HepG2 (cell line): ENCODE measurements around the gene CBFA2T2. TPM values are rescaled to one million over a fixed set of nuclear protein-coding genes. Genes with fewer than 3 reads are reported as not detected.
A peak's percentile ranks its signal among the peaks of the same experiment; 100 is the strongest.

ENCODE experiments used
- ATAC-seq: fragments of 200-7000 bp; cut with Tn5 transposase; 3 replicates; pipeline ENCODE4 v1.9.1; 2020; ENCODE audit warnings: mild to moderate bottlenecking, moderate library complexity
- BruUV-seq: library from RNA; stranded (reverse); fragments of 400-500 nt; replicated peaks from 2 replicates; lab custom pipeline; 2021; lab: Mats Ljungman, UMichigan
- CTCF ChIA-PET: fragments of 300-600 bp; formaldehyde crosslinking; extraction: SDS; loops from one replicate; lab custom pipeline; 2021; ENCODE audit warnings: low total read pairs, inconsistent platforms, low intra/inter-chr PET ratio; lab: Yijun Ruan, JAX
- POLR2A ChIA-PET: fragments of 350-600 bp; sonication (Branson Sonifier 250); formaldehyde crosslinking; loops from one replicate; lab custom pipeline; 2020; ENCODE audit warnings: antibody characterized with exemption, inconsistent platforms; lab: Yijun Ruan, JAX
- DNase-seq: peaks from one replicate; pipeline ENCODE4 v3.0.0-alpha.2; 2015; ENCODE audit warnings: low spot score
- FAIRE-seq: peaks from 3 replicates; lab custom pipeline; 2011; peaks lifted over from hg19 to GRCh38; lab: Jason Lieb, UNC
- H2AFZ ChIP-seq: one replicate; pipeline ENCODE4 v1.6.1; 2011; ENCODE audit warnings: low read length, inconsistent platforms
- H3K27ac ChIP-seq: fragments of 300-600 bp; 3 replicates; pipeline ENCODE4 v1.8.0; 2011; ENCODE audit warnings: mixed run types, mild to moderate bottlenecking, mixed read lengths, low read length, inconsistent platforms; ENCODE audit not compliant: insufficient read depth; ENCODE audit errors: extremely low read length
- H3K27me3 ChIP-seq, 2 experiments: fragments of 200-600 bp in 1 of 2; 2 replicates in 1 of 2; 3 replicates in 1 of 2; pipeline versions ENCODE4 v1.6.0 to v1.8.0; 2011; ENCODE audit warnings: low read length in 2 of 2, mild to moderate bottlenecking in 2 of 2, moderate library complexity in 2 of 2, inconsistent platforms in 1 of 2; ENCODE audit not compliant: insufficient read depth in 2 of 2, control insufficient read depth in 1 of 2
- H3K36me3 ChIP-seq, 2 experiments: fragments of 200-600 bp in 1 of 2; replicated peaks in 1 of 2; 2 replicates in 1 of 2; 3 replicates in 1 of 2; pipeline versions ENCODE4 v1.5.1 to v1.8.0; 2011; ENCODE audit warnings: low read length in 2 of 2, inconsistent platforms in 1 of 2; ENCODE audit not compliant: insufficient read depth in 2 of 2, control insufficient read depth in 1 of 2
- H3K4me1 ChIP-seq: 2 replicates; pipeline ENCODE4 v1.5.1; 2012; ENCODE audit warnings: low read length, inconsistent platforms; ENCODE audit not compliant: insufficient read depth
- H3K4me2 ChIP-seq: 2 replicates; pipeline ENCODE4 v1.6.0; 2011; ENCODE audit warnings: low read depth, low read length, inconsistent platforms
- H3K4me3 ChIP-seq, 3 experiments: fragments of 200-600 bp in 1 of 3; sonication (generic), shearing (Covaris generic) in 1 of 3; replicated peaks in 1 of 3; 2 replicates each; pipeline ENCODE4 v1.5.1; 2011 to 2016; ENCODE audit warnings: low read length in 3 of 3, inconsistent platforms in 2 of 3, low read depth in 2 of 3, mild to moderate bottlenecking in 2 of 3, control low read depth in 1 of 3, mixed read lengths in 1 of 3; ENCODE audit not compliant: insufficient read depth in 1 of 3
- H3K79me2 ChIP-seq: one replicate; pipeline ENCODE4 v1.6.1; 2011; ENCODE audit warnings: low read length, inconsistent platforms; ENCODE audit not compliant: insufficient read depth
- H3K9ac ChIP-seq: 2 replicates; pipeline ENCODE4 v1.6.0; 2011; ENCODE audit warnings: mild to moderate bottlenecking, low read depth, low read length, inconsistent platforms; ENCODE audit not compliant: insufficient read depth
- H3K9me3 ChIP-seq: 2 replicates; pipeline ENCODE4 v1.5.1; 2012; ENCODE audit warnings: mild to moderate bottlenecking, low read length
- H4K20me1 ChIP-seq: 2 replicates; pipeline ENCODE4 v1.6.0; 2011; ENCODE audit warnings: inconsistent platforms, mild to moderate bottlenecking, low read length, moderate library complexity; ENCODE audit not compliant: insufficient read depth
- CREB1 ChIP-seq, 2 experiments: fragments of 450-650 bp in 1 of 2; IDR thresholded peaks; 2 replicates each; pipeline ENCODE4 v1.6.1; 2016 to 2017; ENCODE audit warnings: control low read depth in 1 of 2, mild to moderate bottlenecking in 1 of 2, missing compliant biosample characterization in 1 of 2, missing genetic modification characterization in 1 of 2
- EED ChIP-seq: sonication (generic); formaldehyde crosslinking; IDR thresholded peaks from 2 replicates; pipeline ENCODE4 v1.5.0; 2020; ENCODE audit warnings: mild to moderate bottlenecking, missing genetic modification reagents
- HES4 ChIP-seq: sonication (generic); formaldehyde crosslinking; IDR thresholded peaks from 2 replicates; pipeline ENCODE4 v1.9.0; 2021; ENCODE audit warnings: mild to moderate bottlenecking, missing genetic modification reagents, borderline replicate concordance
- KLF13 ChIP-seq: sonication (generic); formaldehyde crosslinking; IDR thresholded peaks from 2 replicates; pipeline ENCODE4 v1.4.0; 2020; ENCODE audit warnings: mild to moderate bottlenecking, missing genetic modification reagents
- MBNL3 ChIP-seq: fragments of 250-450 bp; sonication (Bioruptor Pico); conservative IDR thresholded peaks from 2 replicates; pipeline ENCODE4 v1.8.0; 2022; ENCODE audit warnings: mild to moderate bottlenecking, inconsistent platforms
- MED13 ChIP-seq: sonication (generic); formaldehyde crosslinking; IDR thresholded peaks from 2 replicates; pipeline ENCODE4 v1.5.0; 2020; ENCODE audit warnings: missing genetic modification reagents
- NFYB ChIP-seq: sonication (generic); formaldehyde crosslinking; IDR thresholded peaks from 2 replicates; pipeline ENCODE4 v1.4.0; 2020; ENCODE audit warnings: missing genetic modification reagents
- NR1H2 ChIP-seq: sonication (generic); formaldehyde crosslinking; IDR thresholded peaks from 2 replicates; pipeline ENCODE4 v1.8.1; 2022; ENCODE audit warnings: low read depth, missing genetic modification reagents, borderline replicate concordance
- RORA ChIP-seq: sonication (generic); formaldehyde crosslinking; IDR thresholded peaks from 2 replicates; pipeline ENCODE4 v1.5.0; 2020; ENCODE audit warnings: mild to moderate bottlenecking, missing genetic modification reagents, moderate library complexity
- TARDBP ChIP-seq: sonication (generic); formaldehyde crosslinking; IDR thresholded peaks from 2 replicates; pipeline ENCODE4 v1.8.0; 2022; ENCODE audit warnings: mild to moderate bottlenecking, missing genetic modification reagents
- ZNF746 ChIP-seq: sonication (generic); formaldehyde crosslinking; IDR thresholded peaks from 2 replicates; pipeline ENCODE4 v1.8.0; 2022; ENCODE audit warnings: mild to moderate bottlenecking, missing genetic modification reagents
- ZNF850 ChIP-seq: sonication (generic); formaldehyde crosslinking; conservative IDR thresholded peaks from 2 replicates; pipeline ENCODE4 v1.9.0; 2021; ENCODE audit warnings: mild to moderate bottlenecking, missing genetic modification reagents
- ZSCAN29 ChIP-seq: sonication (generic); formaldehyde crosslinking; conservative IDR thresholded peaks from 2 replicates; pipeline ENCODE4 v1.4.0; 2020; ENCODE audit warnings: mild to moderate bottlenecking, missing genetic modification reagents
- ZSCAN9 ChIP-seq: IDR thresholded peaks from 2 replicates; pipeline ENCODE4 v1.6.1; 2016; ENCODE audit warnings: borderline replicate concordance
- WGBS: methylation state at CpG from one replicate; pipeline ENCODE4 v1.1.6; 2017; ENCODE audit warnings: low lambda C conversion rate; 5-methylcytosine and 5-hydroxymethylcytosine counted together
- in situ Hi-C: cut with HindIII; loops from 2 replicates; pipeline ENCODE4 v1.10.0; 2017; ENCODE audit warnings: low pct_unique_long_range_greater_than_20kb; ENCODE audit not compliant: extremely low pct_ligation_motif_present
- intact Hi-C: fragments of 100-400 bp; cut with micrococcal nuclease; formaldehyde crosslinking; loops from one replicate; pipeline ENCODE4 v1.10.0; 2022; ENCODE audit not compliant: unreplicated experiment
- polyA plus RNA-seq, 8 experiments: library from polyadenylated mRNA; depleted of rRNA in 3 of 8; stranded (reverse) in 7 of 8; unstranded in 1 of 8; fragments of >200 nt; fragmentation: Illumina TruSeq in 4 of 8; extraction: Trizol in 4 of 8; gene quantifications; 2 replicates each; pipeline versions ENCODE4 v1.2.1 to v1.2.3, GENCODE V29; 2011 to 2016; ENCODE audit warnings: low read depth in 4 of 8, missing spikeins in 1 of 8, mixed read lengths in 1 of 8; ENCODE audit not compliant: insufficient read depth in 1 of 8
- total RNA-seq, 5 experiments: library from RNA; depleted of rRNA; stranded (reverse); fragments of >200 nt; fragmentation: Illumina TruSeq; extraction: Trizol; gene quantifications; 2 replicates each; pipeline ENCODE4 v1.2.3, GENCODE V29; 2016; ENCODE audit warnings: low read depth in 1 of 5
- TF ChIP-seq, protein P1 (sequence below): sonication (generic); formaldehyde crosslinking; conservative IDR thresholded peaks from 2 replicates; pipeline ENCODE4 v1.8.0; 2022; ENCODE audit warnings: mild to moderate bottlenecking, moderate library complexity, missing genetic modification reagents
- TF ChIP-seq, protein P2 (sequence below): sonication (generic); formaldehyde crosslinking; conservative IDR thresholded peaks from 2 replicates; pipeline ENCODE4 v1.8.1; 2023; ENCODE audit warnings: missing genetic modification reagents

The CBFA2T2 gene
- total and polyA plus RNA-seq, 2 of the 13 experiments (the other 11 are each of a cell fraction or from before 2014, with no cell fraction given) = 6.3 to 21.2 TPM

DNA sequence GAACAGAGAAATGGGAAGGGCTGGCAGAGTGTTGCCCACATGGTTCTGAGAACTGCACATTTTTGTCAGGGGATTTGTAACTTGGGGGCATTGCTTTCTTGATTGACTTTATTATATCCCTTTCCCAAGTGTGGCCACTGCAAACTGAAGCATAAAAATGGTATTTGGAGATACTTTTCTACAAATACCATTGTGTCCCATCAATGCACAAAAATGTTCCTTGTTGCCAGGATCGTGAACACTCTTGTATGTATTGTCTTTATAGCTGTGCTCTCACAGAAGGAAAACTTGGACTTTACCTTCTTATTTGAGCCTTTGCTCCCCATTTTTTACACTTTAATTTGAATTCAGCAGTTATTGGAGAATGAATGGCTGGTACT is 115.1 kb downstream of the CBFA2T2 start:
- ChIA-PET POLR2A (interaction anchor here (2.4 kb wide), 1 partner anchor 115 kb away, joined by 7 read pairs; the partner anchor contains the start of gene CBFA2T2), CTCF (no interaction called here)
- no peak overlapping the region for H3K9ac ChIP-seq
- H3K27ac ChIP-seq = no peak overlapping the region
- no peaks in the 10 kb centered on the region for H3K79me2 ChIP-seq
- FAIRE-seq (no peak), DNase-seq (no peak), ATAC-seq (no peak)
- no peak overlapping the region for H3K4me2 ChIP-seq
- H3K27me3 ChIP-seq = no peaks in the 10 kb centered on the region
- WGBS = 76% methylated on average over 1 of the region's 1 CpG
- H2AFZ ChIP-seq = no peak overlapping the region
- H3K36me3 ChIP-seq = peaks cover 12 to 34% of the 10 kb centered on the region in 2 experiments; a peak in 4 of 5 replicates
- TF ChIP-seq CREB1 (IDR thresholded peaks at IDR 0.05) (no peak), CREB1 (CRISPR knock-in tag; IDR thresholded peaks at IDR 0.05) (0 out of 2 replicates have a peak, but pooled peaks have one; percentile 16), KLF13 (CRISPR knock-in tag) (no peak), NR1H2 (CRISPR knock-in tag) (no peak), HES4 (CRISPR knock-in tag) (no peak)
- intact Hi-C loops = loop anchor here (5.0 kb wide), 1 partner anchor 43 kb away; no protein-coding TSS in a partner anchor
- peaks cover 32% of the 10 kb centered on the region for H3K4me1 ChIP-seq
- no peak overlapping the region for H3K4me3 ChIP-seq
- H4K20me1 ChIP-seq = no peaks in the 10 kb centered on the region
- no peaks in the 10 kb centered on the region for H3K9me3 ChIP-seq
- in situ Hi-C loops = no loop called here
- BruUV-seq = no TSS peak

DNA sequence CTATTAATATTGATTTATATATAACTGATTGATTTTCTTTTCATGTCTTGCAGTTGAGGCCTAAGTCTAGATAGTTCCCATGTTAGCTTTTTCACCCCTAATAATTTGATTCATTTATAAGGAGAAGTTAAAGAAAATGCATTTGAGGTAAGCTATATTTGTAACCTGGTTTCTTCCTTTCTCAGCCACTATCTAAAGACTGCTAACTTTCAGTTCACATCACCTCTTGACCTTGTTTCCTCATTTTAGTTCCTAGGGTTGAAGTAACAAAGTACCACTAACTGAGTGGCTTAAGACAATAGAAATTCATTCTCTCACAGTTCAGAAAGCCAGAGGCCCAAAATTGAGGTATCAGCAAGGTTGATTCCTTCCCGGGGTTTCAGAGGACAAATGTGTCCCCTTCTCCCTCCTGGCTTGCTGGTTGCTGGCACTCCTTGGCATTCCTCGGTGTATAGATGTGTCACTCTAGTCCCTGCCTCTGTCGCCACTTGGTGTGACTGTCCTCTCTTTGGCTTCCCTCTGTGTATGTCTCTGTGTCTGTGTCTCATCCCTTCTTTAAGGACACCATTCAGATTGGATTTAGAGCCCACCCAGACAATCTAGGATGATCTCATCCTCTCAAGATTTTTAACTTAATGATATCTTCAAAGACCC is 116.3 kb downstream of the CBFA2T2 start:
- Histone ChIP-seq H3K27ac (no peak overlapping the region), H3K27me3 (no peaks in the 10 kb centered on the region), H4K20me1 (no peaks in the 10 kb centered on the region), H3K36me3 (peaks cover 14 to 43% of the 10 kb centered on the region in 2 experiments; a peak in 4 of 5 replicates), H3K4me1 (peaks cover 32% of the 10 kb centered on the region), H3K4me2 (no peak overlapping the region), H3K9ac (no peak overlapping the region), H3K4me3 (no peak overlapping the region), H3K79me2 (no peaks in the 10 kb centered on the region), H2AFZ (no peak overlapping the region), H3K9me3 (no peaks in the 10 kb centered on the region)
- DNase-seq = no peak
- in situ Hi-C loops = no loop called here
- no TSS peak for BruUV-seq
- no peak for FAIRE-seq
- intact Hi-C loops = no loop called here
- ChIA-PET POLR2A (interaction anchor here (2.4 kb wide), 1 partner anchor 117 kb away, joined by 7 read pairs; the partner anchor contains the start of gene CBFA2T2), CTCF (no interaction called here)
- ATAC-seq = no peak
- WGBS = 95% methylated on average over 3 of the region's 3 CpGs
- TF ChIP-seq, protein P1, sequence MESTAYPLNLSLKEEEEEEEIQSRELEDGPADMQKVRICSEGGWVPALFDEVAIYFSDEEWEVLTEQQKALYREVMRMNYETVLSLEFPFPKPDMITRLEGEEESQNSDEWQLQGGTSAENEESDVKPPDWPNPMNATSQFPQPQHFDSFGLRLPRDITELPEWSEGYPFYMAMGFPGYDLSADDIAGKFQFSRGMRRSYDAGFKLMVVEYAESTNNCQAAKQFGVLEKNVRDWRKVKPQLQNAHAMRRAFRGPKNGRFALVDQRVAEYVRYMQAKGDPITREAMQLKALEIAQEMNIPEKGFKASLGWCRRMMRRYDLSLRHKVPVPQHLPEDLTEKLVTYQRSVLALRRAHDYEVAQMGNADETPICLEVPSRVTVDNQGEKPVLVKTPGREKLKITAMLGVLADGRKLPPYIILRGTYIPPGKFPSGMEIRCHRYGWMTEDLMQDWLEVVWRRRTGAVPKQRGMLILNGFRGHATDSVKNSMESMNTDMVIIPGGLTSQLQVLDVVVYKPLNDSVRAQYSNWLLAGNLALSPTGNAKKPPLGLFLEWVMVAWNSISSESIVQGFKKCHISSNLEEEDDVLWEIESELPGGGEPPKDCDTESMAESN = no peak
- TF ChIP-seq RORA (no peak), NFYB (CRISPR knock-in tag) (no peak), ZNF746 (CRISPR knock-in tag) (no peak), MBNL3 (CRISPR knock-in tag) (no peak), MED13 (no peak), EED (CRISPR knock-in tag) (no peak), ZSCAN29 (no peak), TARDBP (no peak), ZNF850 (CRISPR knock-in tag) (no peak), ZSCAN9 (CRISPR knock-in tag) (no peak)
- TF ChIP-seq, protein P2, sequence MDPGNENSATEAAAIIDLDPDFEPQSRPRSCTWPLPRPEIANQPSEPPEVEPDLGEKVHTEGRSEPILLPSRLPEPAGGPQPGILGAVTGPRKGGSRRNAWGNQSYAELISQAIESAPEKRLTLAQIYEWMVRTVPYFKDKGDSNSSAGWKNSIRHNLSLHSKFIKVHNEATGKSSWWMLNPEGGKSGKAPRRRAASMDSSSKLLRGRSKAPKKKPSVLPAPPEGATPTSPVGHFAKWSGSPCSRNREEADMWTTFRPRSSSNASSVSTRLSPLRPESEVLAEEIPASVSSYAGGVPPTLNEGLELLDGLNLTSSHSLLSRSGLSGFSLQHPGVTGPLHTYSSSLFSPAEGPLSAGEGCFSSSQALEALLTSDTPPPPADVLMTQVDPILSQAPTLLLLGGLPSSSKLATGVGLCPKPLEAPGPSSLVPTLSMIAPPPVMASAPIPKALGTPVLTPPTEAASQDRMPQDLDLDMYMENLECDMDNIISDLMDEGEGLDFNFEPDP = no peak
